ENCODE data around the gene YLPM1.

Gene YLPM1

GRCh38 chr14:74792249-74793039, 29.3 kb downstream of the YLPM1 start:
- no peak for DNase-seq

- DNase-seq: no peak
Observed at GRCh38 chr14:74793506-74794155, 30.5 kb downstream of the YLPM1 start.

- no peak for DNase-seq
Observed at GRCh38 chr14:74794947-74795346, 31.8 kb downstream of the YLPM1 start.

- DNase-seq: no peak
Observed at GRCh38 chr14:74799765-74800164, 36.6 kb downstream of the YLPM1 start.

GRCh38 chr14:74800780-74801179, 37.7 kb downstream of the YLPM1 start:
- no peak for DNase-seq

- DNase-seq: no peak
Observed at GRCh38 chr14:74801396-74801795, 38.3 kb downstream of the YLPM1 start.

GRCh38 chr14:74804219-74804825, 41.2 kb downstream of the YLPM1 start:
- peak; percentile 29 for DNase-seq

GRCh38 chr14:74807853-74808545, 44.9 kb downstream of the YLPM1 start:
- DNase-seq: no peak

GRCh38 chr14:74816124-74816523, 53.0 kb downstream of the YLPM1 start:
- no peak for DNase-seq

- DNase-seq: no peak
Observed at GRCh38 chr14:74820288-74820687, 57.2 kb downstream of the YLPM1 start.

GRCh38 chr14:74821267-74821915, 58.3 kb downstream of the YLPM1 start:
- no peak for DNase-seq

- DNase-seq: no peak
Observed at GRCh38 chr14:74824997-74825396, 61.9 kb downstream of the YLPM1 start.

- no peak for DNase-seq
Observed at GRCh38 chr14:74826574-74826973, 63.5 kb downstream of the YLPM1 start.

GRCh38 chr14:74829251-74829650, 66.1 kb downstream of the YLPM1 start:
- no peak for DNase-seq

GRCh38 chr14:74832849-74833248, 69.7 kb downstream of the YLPM1 start:
- no peak for DNase-seq

GRCh38 chr14:74834692-74835392, 71.7 kb downstream of the YLPM1 start:
- DNase-seq: no peak

- DNase-seq: no peak
Observed at GRCh38 chr14:74835645-74836250, 72.6 kb downstream of the YLPM1 start.

GRCh38 chr14:74836251-74836960, 73.3 kb downstream of the YLPM1 start:
- DNase-seq: no peak

GRCh38 chr14:74838166-74838565, 75.0 kb downstream of the YLPM1 start:
- no peak for DNase-seq

GRCh38 chr14:74840603-74841030, 77.5 kb downstream of the YLPM1 start:
- DNase-seq: no peak
